HL-60 (cell line): Measurements from ENCODE around the gene SP100.

ENCODE experiments used
- DNase-seq, 2 experiments: peaks; one replicate each; pipeline ENCODE4 v3.0.0-alpha.2; 2010 to 2020; ENCODE audit warnings: low read depth in 1 of 2, low spot score in 1 of 2
- H3K27ac ChIP-seq: fragments of 250-450 bp; sonication (Bioruptor Pico); replicated peaks from 2 replicates; pipeline ENCODE4 v1.5.1; 2020; ENCODE audit warnings: mild to moderate bottlenecking, moderate library complexity
- H3K27me3 ChIP-seq: fragments of 250-450 bp; sonication (Bioruptor Pico); 2 replicates; pipeline ENCODE4 v1.5.1; 2021; ENCODE audit warnings: mild to moderate bottlenecking, moderate library complexity; ENCODE audit not compliant: insufficient read depth, poor library complexity, severe bottlenecking
- H3K4me3 ChIP-seq: replicated peaks from 2 replicates; pipeline ENCODE4 v1.5.1; 2011; ENCODE audit warnings: mild to moderate bottlenecking, control low read depth, low read length; ENCODE audit not compliant: insufficient read depth
- GABPA ChIP-seq: IDR thresholded peaks from 2 replicates; pipeline ENCODE4 v1.6.1; 2012; ENCODE audit warnings: low read depth
- POLR2AphosphoS5 ChIP-seq: IDR thresholded peaks from 2 replicates; pipeline ENCODE4 v1.6.1; 2012; ENCODE audit warnings: low read depth
- REST ChIP-seq: IDR thresholded peaks from 2 replicates; pipeline ENCODE4 v1.6.1; 2012; ENCODE audit warnings: low read depth; ENCODE audit not compliant: insufficient replicate concordance
- SPI1 ChIP-seq: IDR thresholded peaks from 2 replicates; pipeline ENCODE4 v1.6.1; 2012; ENCODE audit warnings: low read depth, mild to moderate bottlenecking, borderline replicate concordance
- TF ChIP-seq, protein P1 (sequence below): IDR thresholded peaks from one replicate; pipeline ENCODE4 v1.5.1; 2011; ENCODE audit warnings: low read length, control low read depth, inconsistent platforms; ENCODE audit not compliant: insufficient read depth

Gene SP100

GRCh38 chr2:230582851-230583283 lies 166.9 kb downstream of the SP100 start:
- H3K27ac ChIP-seq = no peak overlapping the region
- no peak for TF ChIP-seq GABPA
- TF ChIP-seq POLR2AphosphoS5 = no peak
- TF ChIP-seq REST = no peak
- TF ChIP-seq, protein P1, sequence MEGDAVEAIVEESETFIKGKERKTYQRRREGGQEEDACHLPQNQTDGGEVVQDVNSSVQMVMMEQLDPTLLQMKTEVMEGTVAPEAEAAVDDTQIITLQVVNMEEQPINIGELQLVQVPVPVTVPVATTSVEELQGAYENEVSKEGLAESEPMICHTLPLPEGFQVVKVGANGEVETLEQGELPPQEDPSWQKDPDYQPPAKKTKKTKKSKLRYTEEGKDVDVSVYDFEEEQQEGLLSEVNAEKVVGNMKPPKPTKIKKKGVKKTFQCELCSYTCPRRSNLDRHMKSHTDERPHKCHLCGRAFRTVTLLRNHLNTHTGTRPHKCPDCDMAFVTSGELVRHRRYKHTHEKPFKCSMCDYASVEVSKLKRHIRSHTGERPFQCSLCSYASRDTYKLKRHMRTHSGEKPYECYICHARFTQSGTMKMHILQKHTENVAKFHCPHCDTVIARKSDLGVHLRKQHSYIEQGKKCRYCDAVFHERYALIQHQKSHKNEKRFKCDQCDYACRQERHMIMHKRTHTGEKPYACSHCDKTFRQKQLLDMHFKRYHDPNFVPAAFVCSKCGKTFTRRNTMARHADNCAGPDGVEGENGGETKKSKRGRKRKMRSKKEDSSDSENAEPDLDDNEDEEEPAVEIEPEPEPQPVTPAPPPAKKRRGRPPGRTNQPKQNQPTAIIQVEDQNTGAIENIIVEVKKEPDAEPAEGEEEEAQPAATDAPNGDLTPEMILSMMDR = no peak
- no peak for TF ChIP-seq SPI1
- no peaks in the 10 kb centered on the region for H3K27me3 ChIP-seq
- no peak for DNase-seq
- no peak overlapping the region for H3K4me3 ChIP-seq

DNA sequence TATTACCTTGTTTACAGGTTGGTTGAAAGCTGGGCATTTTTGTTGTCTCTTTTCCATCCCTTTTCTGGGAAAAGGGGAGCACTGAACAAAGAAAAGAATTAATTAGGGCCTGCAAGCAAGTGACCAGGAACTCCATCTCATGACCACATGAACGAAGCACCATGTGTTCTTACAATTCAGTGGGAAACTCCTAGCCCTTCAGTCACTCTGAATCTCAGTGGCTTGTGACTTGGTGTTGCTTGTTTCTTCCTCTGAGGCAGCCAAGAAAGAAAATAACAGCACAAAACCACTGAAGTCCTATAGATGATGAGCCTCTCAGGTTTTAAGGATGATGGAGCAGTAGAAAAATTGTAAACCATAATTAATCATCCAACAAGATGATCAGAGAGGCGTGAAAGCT lies 167.6 kb downstream of the SP100 start:
- no peak for DNase-seq
- TF ChIP-seq GABPA (no peak), POLR2AphosphoS5 (no peak), SPI1 (no peak), REST (no peak)
- TF ChIP-seq, protein P1 = no peak
- H3K4me3 ChIP-seq = no peak overlapping the region
- no peaks in the 10 kb centered on the region for H3K27me3 ChIP-seq
- no peak overlapping the region for H3K27ac ChIP-seq

GRCh38 chr2:230586328-230586982 lies 170.5 kb downstream of the SP100 start:
- TF ChIP-seq, protein P1 = no peak
- TF ChIP-seq REST (no peak), GABPA (no peak), POLR2AphosphoS5 (no peak), SPI1 (no peak)
- no peak overlapping the region for H3K4me3 ChIP-seq
- no peaks in the 10 kb centered on the region for H3K27me3 ChIP-seq
- no peak for DNase-seq
- no peak overlapping the region for H3K27ac ChIP-seq
